ENCODE data around the gene GRB2. TPM values are rescaled to one million over a fixed set of nuclear protein-coding genes. Genes with fewer than 3 reads are reported as not detected.

GRB2 gene
- total and polyA plus RNA-seq, 10 of the 15 experiments (the other 5 are each of a cell fraction or from before 2014, with no cell fraction given) = 113 to 268 (median 158) TPM

GRCh38 chr17:75405365-75406221 lies at the start of gene GRB2 (continued):
- TF ChIP-seq, protein P1, sequence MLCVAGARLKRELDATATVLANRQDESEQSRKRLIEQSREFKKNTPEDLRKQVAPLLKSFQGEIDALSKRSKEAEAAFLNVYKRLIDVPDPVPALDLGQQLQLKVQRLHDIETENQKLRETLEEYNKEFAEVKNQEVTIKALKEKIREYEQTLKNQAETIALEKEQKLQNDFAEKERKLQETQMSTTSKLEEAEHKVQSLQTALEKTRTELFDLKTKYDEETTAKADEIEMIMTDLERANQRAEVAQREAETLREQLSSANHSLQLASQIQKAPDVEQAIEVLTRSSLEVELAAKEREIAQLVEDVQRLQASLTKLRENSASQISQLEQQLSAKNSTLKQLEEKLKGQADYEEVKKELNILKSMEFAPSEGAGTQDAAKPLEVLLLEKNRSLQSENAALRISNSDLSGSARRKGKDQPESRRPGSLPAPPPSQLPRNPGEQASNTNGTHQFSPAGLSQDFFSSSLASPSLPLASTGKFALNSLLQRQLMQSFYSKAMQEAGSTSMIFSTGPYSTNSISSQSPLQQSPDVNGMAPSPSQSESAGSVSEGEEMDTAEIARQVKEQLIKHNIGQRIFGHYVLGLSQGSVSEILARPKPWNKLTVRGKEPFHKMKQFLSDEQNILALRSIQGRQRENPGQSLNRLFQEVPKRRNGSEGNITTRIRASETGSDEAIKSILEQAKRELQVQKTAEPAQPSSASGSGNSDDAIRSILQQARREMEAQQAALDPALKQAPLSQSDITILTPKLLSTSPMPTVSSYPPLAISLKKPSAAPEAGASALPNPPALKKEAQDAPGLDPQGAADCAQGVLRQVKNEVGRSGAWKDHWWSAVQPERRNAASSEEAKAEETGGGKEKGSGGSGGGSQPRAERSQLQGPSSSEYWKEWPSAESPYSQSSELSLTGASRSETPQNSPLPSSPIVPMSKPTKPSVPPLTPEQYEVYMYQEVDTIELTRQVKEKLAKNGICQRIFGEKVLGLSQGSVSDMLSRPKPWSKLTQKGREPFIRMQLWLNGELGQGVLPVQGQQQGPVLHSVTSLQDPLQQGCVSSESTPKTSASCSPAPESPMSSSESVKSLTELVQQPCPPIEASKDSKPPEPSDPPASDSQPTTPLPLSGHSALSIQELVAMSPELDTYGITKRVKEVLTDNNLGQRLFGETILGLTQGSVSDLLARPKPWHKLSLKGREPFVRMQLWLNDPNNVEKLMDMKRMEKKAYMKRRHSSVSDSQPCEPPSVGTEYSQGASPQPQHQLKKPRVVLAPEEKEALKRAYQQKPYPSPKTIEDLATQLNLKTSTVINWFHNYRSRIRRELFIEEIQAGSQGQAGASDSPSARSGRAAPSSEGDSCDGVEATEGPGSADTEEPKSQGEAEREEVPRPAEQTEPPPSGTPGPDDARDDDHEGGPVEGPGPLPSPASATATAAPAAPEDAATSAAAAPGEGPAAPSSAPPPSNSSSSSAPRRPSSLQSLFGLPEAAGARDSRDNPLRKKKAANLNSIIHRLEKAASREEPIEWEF (IDR thresholded peaks at IDR 0.05; ENCODE audit: insufficient replicate concordance, low read depth, low read length) = no peak
- peak; percentile 28; the same call in 1 of the 2 replicates for TF ChIP-seq ATF3 (IDR thresholded peaks at IDR 0.05; ENCODE audit: borderline replicate concordance, extremely low read depth, low read depth, low read length)
- TF ChIP-seq, protein P2, sequence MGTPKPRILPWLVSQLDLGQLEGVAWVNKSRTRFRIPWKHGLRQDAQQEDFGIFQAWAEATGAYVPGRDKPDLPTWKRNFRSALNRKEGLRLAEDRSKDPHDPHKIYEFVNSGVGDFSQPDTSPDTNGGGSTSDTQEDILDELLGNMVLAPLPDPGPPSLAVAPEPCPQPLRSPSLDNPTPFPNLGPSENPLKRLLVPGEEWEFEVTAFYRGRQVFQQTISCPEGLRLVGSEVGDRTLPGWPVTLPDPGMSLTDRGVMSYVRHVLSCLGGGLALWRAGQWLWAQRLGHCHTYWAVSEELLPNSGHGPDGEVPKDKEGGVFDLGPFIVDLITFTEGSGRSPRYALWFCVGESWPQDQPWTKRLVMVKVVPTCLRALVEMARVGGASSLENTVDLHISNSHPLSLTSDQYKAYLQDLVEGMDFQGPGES (IDR thresholded peaks at IDR 0.05) = no peak
- TF ChIP-seq NR2F1 (conservative IDR thresholded peaks at IDR 0.05) = 0 out of 2 replicates have a peak, but pooled peaks have one; percentile 45
- TF ChIP-seq SP1 (IDR thresholded peaks at IDR 0.05; ENCODE audit: low read depth, low read length) = peak; percentile 80
- no peak for TF ChIP-seq MYB (IDR thresholded peaks at IDR 0.05; ENCODE audit: borderline replicate concordance, low read depth, low read length)
- TF ChIP-seq, protein P3, sequence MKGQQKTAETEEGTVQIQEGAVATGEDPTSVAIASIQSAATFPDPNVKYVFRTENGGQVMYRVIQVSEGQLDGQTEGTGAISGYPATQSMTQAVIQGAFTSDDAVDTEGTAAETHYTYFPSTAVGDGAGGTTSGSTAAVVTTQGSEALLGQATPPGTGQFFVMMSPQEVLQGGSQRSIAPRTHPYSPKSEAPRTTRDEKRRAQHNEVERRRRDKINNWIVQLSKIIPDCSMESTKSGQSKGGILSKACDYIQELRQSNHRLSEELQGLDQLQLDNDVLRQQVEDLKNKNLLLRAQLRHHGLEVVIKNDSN (IDR thresholded peaks at IDR 0.05; ENCODE audit: borderline replicate concordance, extremely low read length, insufficient read depth, low read depth, low read length) = peak; percentile 66
- no peak for TF ChIP-seq TCF7 (IDR thresholded peaks at IDR 0.05; ENCODE audit: borderline replicate concordance)
- peak; percentile 25; the same call in 1 of the 2 replicates for TF ChIP-seq CBFB (IDR thresholded peaks at IDR 0.05; ENCODE audit: low read depth)
- no peak for TF ChIP-seq RELA (IDR thresholded peaks at IDR 0.05; ENCODE audit: borderline replicate concordance, partially characterized antibody)
- 0 out of 2 replicates have a peak, but pooled peaks have one; percentile 3 for TF ChIP-seq ZNF207 (IDR thresholded peaks at IDR 0.05; ENCODE audit: borderline replicate concordance)
- no peak for TF ChIP-seq CBX5 (IDR thresholded peaks at IDR 0.05; ENCODE audit: low read depth)
- TF ChIP-seq RB1 (IDR thresholded peaks at IDR 0.05; ENCODE audit: borderline replicate concordance) = peak; percentile 33; the same call in 1 of the 2 replicates
- no peak for TF ChIP-seq PML (IDR thresholded peaks at IDR 0.05; ENCODE audit: low read length)
- peak; percentile 52; the same call in 1 of the 2 replicates for TF ChIP-seq RAD51 (IDR thresholded peaks at IDR 0.05)
- TF ChIP-seq HSF1 (IDR thresholded peaks at IDR 0.05; ENCODE audit: low read depth, low read length) = no peak
- TF ChIP-seq TAF1 (IDR thresholded peaks at IDR 0.05; ENCODE audit: borderline replicate concordance, low read depth, low read length) = peak; percentile 89
- TF ChIP-seq, protein P4, sequence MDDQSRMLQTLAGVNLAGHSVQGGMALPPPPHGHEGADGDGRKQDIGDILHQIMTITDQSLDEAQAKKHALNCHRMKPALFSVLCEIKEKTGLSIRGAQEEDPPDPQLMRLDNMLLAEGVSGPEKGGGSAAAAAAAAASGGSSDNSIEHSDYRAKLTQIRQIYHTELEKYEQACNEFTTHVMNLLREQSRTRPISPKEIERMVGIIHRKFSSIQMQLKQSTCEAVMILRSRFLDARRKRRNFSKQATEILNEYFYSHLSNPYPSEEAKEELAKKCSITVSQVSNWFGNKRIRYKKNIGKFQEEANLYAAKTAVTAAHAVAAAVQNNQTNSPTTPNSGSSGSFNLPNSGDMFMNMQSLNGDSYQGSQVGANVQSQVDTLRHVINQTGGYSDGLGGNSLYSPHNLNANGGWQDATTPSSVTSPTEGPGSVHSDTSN (IDR thresholded peaks at IDR 0.05; ENCODE audit: insufficient replicate concordance, low read depth, low read length) = peak; percentile 39

Measured in GM12878 (cell line).